Measurements from ENCODE around the gene HOOK1.

DNA sequence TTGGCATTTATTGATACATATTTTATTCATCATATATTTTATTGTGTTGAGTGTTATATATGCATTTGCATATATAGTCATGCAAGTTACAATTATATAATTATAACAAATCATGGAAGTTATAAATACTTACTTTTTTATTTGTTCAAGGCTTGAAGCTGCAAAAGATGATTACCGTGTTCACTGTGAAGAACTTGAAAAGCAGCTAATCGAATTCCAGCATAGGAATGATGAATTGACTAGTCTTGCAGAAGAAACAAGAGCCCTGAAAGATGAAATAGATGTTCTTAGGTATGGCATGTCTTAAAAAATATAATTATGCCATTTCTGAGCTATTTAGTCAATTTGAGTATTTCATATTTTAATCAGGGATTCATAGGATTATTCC, 32.1 kb downstream of the HOOK1 start:
- no peak for TF ChIP-seq POLR2A (IDR thresholded peaks at IDR 0.05; ENCODE audit: low read depth, low read length)
- TF ChIP-seq TAF1 (IDR thresholded peaks at IDR 0.05; ENCODE audit: borderline replicate concordance, low read depth, low read length): no peak

All from GM12892 (cell line).